Left renal pelvis (tissue), 4 donors: ENCODE data around the gene TMEM161A. TPM values are rescaled to one million over a fixed set of nuclear protein-coding genes. Genes with fewer than 3 reads are reported as not detected.
A peak's percentile ranks its signal among the peaks of the same experiment; 100 is the strongest.
"Not testable (repeated sequence)": the region's sequence is repeated elsewhere in the genome, so short reads cannot be mapped to it uniquely, and the experiment has no call there.

Experiments used
- DNase-seq, 4 donors: peaks; one replicate each; pipeline ENCODE4 v3.0.0-alpha.2; 2013; ENCODE audit warnings: low read depth in 4 of 4, low spot score in 3 of 4
- polyA plus RNA-seq, 4 donors: library from polyadenylated mRNA; unstranded; fragments of 120-200 nt; gene quantifications; one replicate each; pipeline ENCODE4 v1.2.1, GENCODE V29; 2013; ENCODE audit not compliant: insufficient read length in 4 of 4

TMEM161A gene
- polyA plus RNA-seq, 4 donors, result 17.6 to 44.6 (median 27.1) TPM

- DNase-seq, result no peak
Observed at GRCh38 chr19:19123386-19123785, 14.9 kb downstream of the TMEM161A start.

GRCh38 chr19:19122902-19123301, 15.4 kb downstream of the TMEM161A start:
- DNase-seq, result no peak

- no peak for DNase-seq
Observed at GRCh38 chr19:19121371-19121770, 16.9 kb downstream of the TMEM161A start.

- peak in 1 of 4 donors; percentile 79 for DNase-seq
Observed at GRCh38 chr19:19120308-19121231, 17.7 kb downstream of the TMEM161A start.

- no peak for DNase-seq
Observed at GRCh38 chr19:19119325-19120237, 18.7 kb downstream of the TMEM161A start.

GRCh38 chr19:19115954-19116353, 22.3 kb downstream of the TMEM161A start:
- no peak for DNase-seq

GRCh38 chr19:19113040-19113626, 25.1 kb downstream of the TMEM161A start:
- no peak for DNase-seq

- DNase-seq, result no peak
Observed at GRCh38 chr19:19111967-19112580, 26.2 kb downstream of the TMEM161A start.

GRCh38 chr19:19111136-19111835, 27.0 kb downstream of the TMEM161A start:
- DNase-seq, result no peak

GRCh38 chr19:19110410-19111135, 27.7 kb downstream of the TMEM161A start:
- no peak for DNase-seq

GRCh38 chr19:19109601-19110000, 28.7 kb downstream of the TMEM161A start:
- no peak for DNase-seq

- DNase-seq, result no peak
Observed at GRCh38 chr19:19107654-19108053, 30.6 kb downstream of the TMEM161A start.

- DNase-seq, result not testable (repeated sequence)
Observed at GRCh38 chr19:19106938-19107337, 31.3 kb downstream of the TMEM161A start.

- DNase-seq, result no peak
Observed at GRCh38 chr19:19106056-19106551, 32.2 kb downstream of the TMEM161A start.

- peak in 2 of 4 donors; percentile 52 to 58 for DNase-seq
Observed at GRCh38 chr19:19105365-19106055, 32.8 kb downstream of the TMEM161A start.

- DNase-seq, result no peak
Observed at GRCh38 chr19:19103167-19103566, 35.1 kb downstream of the TMEM161A start.

- DNase-seq, result not testable (repeated sequence)
Observed at GRCh38 chr19:19102566-19102965, 35.7 kb downstream of the TMEM161A start.

GRCh38 chr19:19101540-19101939, 36.7 kb downstream of the TMEM161A start:
- DNase-seq, result no peak
